Measurements from ENCODE around the gene GP9.
"Not testable (repeated sequence)": the region's sequence is repeated elsewhere in the genome, so short reads cannot be mapped to it uniquely, and the experiment has no call there.

GP9 gene

DNA sequence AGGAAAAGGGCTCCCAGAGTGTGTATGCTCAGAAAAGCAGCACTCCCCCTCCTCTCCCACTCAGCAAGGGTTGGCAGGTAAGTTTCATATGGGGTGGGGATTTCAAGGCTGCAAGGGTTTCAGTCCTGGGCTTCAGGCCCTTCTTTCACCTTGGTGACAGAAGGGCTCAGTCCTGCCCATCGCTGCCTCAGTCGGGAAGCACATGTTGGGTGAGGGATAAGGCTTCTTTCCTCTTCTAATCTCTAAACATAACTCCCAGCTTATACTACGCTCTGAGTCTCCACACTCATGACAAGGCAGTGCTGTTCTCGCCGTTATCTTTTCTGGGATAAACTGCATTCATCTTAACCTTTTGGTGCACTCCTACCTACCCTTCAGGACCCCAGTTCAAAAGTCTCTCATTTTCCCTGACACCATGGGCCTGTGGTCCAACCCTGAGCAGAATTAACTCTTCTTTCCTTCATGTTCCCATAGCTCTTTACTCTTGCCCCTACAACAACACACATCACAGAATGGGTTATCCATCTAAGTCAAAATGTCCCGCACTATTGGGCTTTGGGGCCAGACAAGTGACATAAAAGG, 44.0 kb downstream of the GP9 start:
- DNase-seq (ENCODE audit: extremely low read depth, low read depth): no peak
- TF ChIP-seq, protein P1, sequence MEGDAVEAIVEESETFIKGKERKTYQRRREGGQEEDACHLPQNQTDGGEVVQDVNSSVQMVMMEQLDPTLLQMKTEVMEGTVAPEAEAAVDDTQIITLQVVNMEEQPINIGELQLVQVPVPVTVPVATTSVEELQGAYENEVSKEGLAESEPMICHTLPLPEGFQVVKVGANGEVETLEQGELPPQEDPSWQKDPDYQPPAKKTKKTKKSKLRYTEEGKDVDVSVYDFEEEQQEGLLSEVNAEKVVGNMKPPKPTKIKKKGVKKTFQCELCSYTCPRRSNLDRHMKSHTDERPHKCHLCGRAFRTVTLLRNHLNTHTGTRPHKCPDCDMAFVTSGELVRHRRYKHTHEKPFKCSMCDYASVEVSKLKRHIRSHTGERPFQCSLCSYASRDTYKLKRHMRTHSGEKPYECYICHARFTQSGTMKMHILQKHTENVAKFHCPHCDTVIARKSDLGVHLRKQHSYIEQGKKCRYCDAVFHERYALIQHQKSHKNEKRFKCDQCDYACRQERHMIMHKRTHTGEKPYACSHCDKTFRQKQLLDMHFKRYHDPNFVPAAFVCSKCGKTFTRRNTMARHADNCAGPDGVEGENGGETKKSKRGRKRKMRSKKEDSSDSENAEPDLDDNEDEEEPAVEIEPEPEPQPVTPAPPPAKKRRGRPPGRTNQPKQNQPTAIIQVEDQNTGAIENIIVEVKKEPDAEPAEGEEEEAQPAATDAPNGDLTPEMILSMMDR (IDR thresholded peaks at IDR 0.05; ENCODE audit: low read depth, low read length, missing control alignments): no peak
- no peak overlapping the region for H3K4me3 ChIP-seq (replicated peaks; ENCODE audit: low read depth, low read length)

DNA sequence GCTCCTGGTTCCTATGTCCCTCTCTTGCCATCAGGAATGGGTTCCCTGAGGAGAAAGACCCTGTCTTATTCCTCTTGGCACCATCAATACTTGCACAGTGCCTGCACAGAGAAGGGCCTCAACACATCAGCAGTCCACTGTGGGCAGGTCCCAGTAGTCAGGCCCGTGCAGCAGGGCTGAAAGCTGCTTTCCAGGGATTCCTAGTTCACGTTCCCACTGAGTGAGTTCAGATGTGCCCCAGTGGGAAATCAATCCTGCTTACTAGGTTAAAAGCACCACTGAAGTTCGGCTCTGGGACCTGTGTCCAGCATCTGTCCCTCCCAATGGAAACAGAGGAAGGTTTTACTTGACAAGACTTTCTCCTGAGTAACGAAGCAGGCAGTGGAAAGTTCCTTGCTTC, 45.3 kb downstream of the GP9 start:
- H3K4me3 ChIP-seq (replicated peaks; ENCODE audit: low read depth, low read length): no peak overlapping the region
- DNase-seq (ENCODE audit: extremely low read depth, low read depth): no peak
- TF ChIP-seq, protein P1 (IDR thresholded peaks at IDR 0.05; ENCODE audit: low read depth, low read length, missing control alignments): no peak

DNA sequence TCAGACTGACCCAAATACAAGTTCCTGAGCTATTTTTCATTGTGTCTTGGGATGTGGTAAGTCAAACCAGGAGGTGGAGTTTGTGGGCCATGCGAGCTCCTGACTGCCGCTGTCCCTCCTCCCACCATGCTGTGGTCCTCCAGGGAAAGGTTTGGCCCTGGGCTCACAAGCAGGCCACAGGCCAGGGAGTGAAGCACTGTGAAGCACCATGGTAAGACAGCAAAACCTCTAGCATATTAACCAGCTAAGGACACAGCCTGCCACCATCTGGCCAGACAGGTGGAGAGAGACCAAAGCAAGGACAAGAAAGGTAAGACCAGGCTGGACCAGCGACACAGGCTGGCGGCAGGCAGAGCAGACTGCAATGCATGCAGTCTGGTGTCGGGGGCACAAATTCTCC, 45.7 kb downstream of the GP9 start:
- no peak for DNase-seq (ENCODE audit: extremely low read depth, low read depth)
- TF ChIP-seq, protein P1 (IDR thresholded peaks at IDR 0.05; ENCODE audit: low read depth, low read length, missing control alignments): no peak
- H3K4me3 ChIP-seq (replicated peaks; ENCODE audit: low read depth, low read length): no peak overlapping the region

DNA sequence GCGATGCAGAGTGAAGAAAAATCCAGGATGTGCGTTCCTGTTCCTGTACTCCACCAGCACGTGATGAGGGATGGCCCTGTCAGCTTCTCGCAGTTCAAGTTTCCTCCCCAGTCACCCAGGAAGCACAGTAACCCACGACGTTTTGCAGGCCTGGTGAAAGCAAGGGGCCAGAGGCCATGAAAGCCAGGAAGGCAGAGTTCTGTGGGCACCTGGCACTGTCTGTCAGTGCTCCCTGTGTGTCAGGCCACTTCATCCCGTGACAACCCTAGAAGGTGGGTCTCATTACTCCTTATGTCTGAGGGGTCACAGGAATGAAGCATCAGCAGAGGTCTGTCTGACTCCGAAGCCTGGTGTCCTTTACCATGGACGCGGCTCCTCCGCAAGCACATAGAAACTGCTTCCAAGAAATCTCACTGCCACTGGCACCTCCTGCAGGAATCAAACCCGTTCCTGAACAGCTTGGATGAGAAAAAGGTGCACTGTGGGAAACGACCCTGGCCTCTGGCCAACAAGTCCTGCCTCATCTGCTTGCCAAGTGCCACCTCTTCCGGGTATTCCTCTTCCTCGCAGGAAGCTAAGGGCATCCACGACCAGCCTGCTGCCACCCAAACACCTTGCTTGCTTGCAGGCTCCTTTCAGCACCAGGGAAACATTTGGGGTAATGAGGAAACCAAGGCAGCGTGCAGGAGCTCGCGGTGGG, 46.4 kb downstream of the GP9 start:
- DNase-seq (ENCODE audit: extremely low read depth, low read depth): no peak
- TF ChIP-seq, protein P1 (IDR thresholded peaks at IDR 0.05; ENCODE audit: low read depth, low read length, missing control alignments): no peak
- no peak overlapping the region for H3K4me3 ChIP-seq (replicated peaks; ENCODE audit: low read depth, low read length)

DNA sequence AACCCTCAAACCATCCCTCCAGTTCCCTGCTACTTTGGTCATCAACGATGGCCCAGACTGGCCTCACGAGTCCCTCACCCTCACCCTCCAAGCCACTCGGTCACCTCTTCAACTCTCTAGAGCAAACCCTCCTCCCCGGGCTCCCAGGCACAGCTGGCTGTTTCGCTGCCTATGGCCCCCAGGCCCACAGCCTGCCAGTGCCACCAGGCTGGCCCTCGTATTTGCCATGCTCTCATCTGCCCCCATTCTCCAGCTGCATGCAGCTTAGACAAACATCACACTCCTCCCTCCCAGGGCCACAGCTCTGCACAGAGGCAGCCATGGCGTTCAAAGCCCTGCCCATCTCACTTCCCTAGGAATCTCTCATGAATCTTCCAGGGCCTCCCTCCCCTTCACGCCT, 47.2 kb downstream of the GP9 start:
- no peak for DNase-seq (ENCODE audit: extremely low read depth, low read depth)
- TF ChIP-seq, protein P1 (IDR thresholded peaks at IDR 0.05; ENCODE audit: low read depth, low read length, missing control alignments): no peak
- H3K4me3 ChIP-seq (replicated peaks; ENCODE audit: low read depth, low read length): no peak overlapping the region

DNA sequence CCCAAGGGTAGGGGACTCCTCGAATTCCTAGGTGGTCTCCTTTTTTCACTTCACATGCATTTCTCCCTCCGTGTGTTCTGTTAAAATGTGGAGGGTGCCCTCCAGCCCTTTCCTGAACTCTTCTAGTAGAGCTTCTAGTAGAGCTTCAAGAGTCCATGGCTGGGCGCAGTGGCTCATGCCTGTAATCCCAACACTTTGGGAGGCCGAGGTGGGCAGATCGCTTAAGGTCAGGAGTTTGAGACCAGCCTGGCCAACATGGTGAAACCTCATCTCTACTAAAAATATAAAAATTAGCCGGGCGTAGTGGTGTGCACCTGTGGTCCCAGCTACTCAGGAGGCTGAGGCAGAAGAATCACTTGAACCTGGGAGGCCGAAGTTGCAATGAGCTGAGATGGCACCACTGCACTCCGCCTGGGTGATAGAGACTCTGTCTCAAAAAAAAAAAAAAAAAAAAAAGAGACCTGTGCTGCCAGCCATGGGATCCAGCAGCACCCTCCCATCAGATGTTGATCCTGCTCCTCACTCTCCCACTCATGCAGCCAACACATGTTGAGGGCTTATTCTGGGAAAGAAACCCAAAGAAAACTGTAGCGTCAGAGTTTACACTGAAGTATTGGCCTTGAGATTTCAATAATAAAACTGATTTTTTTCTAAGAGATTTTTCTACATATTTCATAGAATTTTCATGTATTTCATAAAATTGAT, 50.6 kb downstream of the GP9 start:
- H3K4me3 ChIP-seq (replicated peaks; ENCODE audit: low read depth, low read length); DNase-seq (ENCODE audit: extremely low read depth, low read depth): not testable (repeated sequence)
